NK-92 (cell line): ENCODE results near the gene MRO.
"Not testable (repeated sequence)": the region's sequence is repeated elsewhere in the genome, so short reads cannot be mapped to it uniquely, and the experiment has no call there.

ENCODE experiments used
- DNase-seq: peaks from one replicate; lab custom pipeline; 2025; ENCODE audit not compliant: unreplicated experiment; lab: John Stamatoyannopoulos, UW

The MRO gene

GRCh38 chr18:50836521-50836957 is 16.7 kb upstream of the MRO start:
- DNase-seq, result no peak

- DNase-seq, result not testable (repeated sequence)
Observed at GRCh38 chr18:50833496-50833895, 13.7 kb upstream of the MRO start.

- no peak for DNase-seq
Observed at GRCh38 chr18:50832754-50833153, 12.9 kb upstream of the MRO start.

- no peak for DNase-seq
Observed at GRCh38 chr18:50830544-50830943, 10.7 kb upstream of the MRO start.

- no peak for DNase-seq
Observed at GRCh38 chr18:50829644-50830043, 9.8 kb upstream of the MRO start.

GRCh38 chr18:50826027-50826426 is 6.2 kb upstream of the MRO start:
- no peak for DNase-seq

- no peak for DNase-seq
Observed at GRCh38 chr18:50825621-50826020, 5.8 kb upstream of the MRO start.

- no peak for DNase-seq
Observed at GRCh38 chr18:50822756-50823155, 2.9 kb upstream of the MRO start.

GRCh38 chr18:50820901-50821520 is 1.2 kb upstream of the MRO start:
- no peak for DNase-seq

GRCh38 chr18:50819027-50819727 is 639 bp downstream of the MRO start:
- DNase-seq, result no peak

- DNase-seq, result no peak
Observed at GRCh38 chr18:50816419-50817166, 3.2 kb downstream of the MRO start.

- DNase-seq, result no peak
Observed at GRCh38 chr18:50814395-50814794, 5.4 kb downstream of the MRO start.

GRCh38 chr18:50813353-50813752 is 6.5 kb downstream of the MRO start:
- DNase-seq, result no peak

- DNase-seq, result no peak
Observed at GRCh38 chr18:50812834-50813233, 7.0 kb downstream of the MRO start.

GRCh38 chr18:50807176-50807575 is 12.6 kb downstream of the MRO start:
- DNase-seq, result no peak

- no peak for DNase-seq
Observed at GRCh38 chr18:50806208-50806616, 13.6 kb downstream of the MRO start.

GRCh38 chr18:50805732-50806131 is 14.1 kb downstream of the MRO start:
- DNase-seq, result no peak

- no peak for DNase-seq
Observed at GRCh38 chr18:50803592-50803991, 16.2 kb downstream of the MRO start.

- no peak for DNase-seq
Observed at GRCh38 chr18:50802141-50802540, 17.7 kb downstream of the MRO start.

- DNase-seq, result no peak
Observed at GRCh38 chr18:50797142-50797541, 22.7 kb downstream of the MRO start.

GRCh38 chr18:50796495-50796894 is 23.3 kb downstream of the MRO start:
- DNase-seq, result no peak
